GM18909 (cell line): ENCODE results near the gene RASAL1.

Source experiments
- ATAC-seq: cut with Tn5 transposase; IDR thresholded peaks from one replicate; pipeline ENCODE4 v1.9.1; 2021; ENCODE audit warnings: mild to moderate bottlenecking; ENCODE audit not compliant: unreplicated experiment, poor library complexity

Gene RASAL1

GRCh38 chr12:113162102-113163029, 26.8 kb upstream of the RASAL1 start:
- no peak for ATAC-seq

- no peak for ATAC-seq
Observed at GRCh38 chr12:113161415-113162016, 26.0 kb upstream of the RASAL1 start.

- no peak for ATAC-seq
Observed at GRCh38 chr12:113159937-113160336, 24.4 kb upstream of the RASAL1 start.

GRCh38 chr12:113158439-113159203, 23.1 kb upstream of the RASAL1 start:
- no peak for ATAC-seq

DNA sequence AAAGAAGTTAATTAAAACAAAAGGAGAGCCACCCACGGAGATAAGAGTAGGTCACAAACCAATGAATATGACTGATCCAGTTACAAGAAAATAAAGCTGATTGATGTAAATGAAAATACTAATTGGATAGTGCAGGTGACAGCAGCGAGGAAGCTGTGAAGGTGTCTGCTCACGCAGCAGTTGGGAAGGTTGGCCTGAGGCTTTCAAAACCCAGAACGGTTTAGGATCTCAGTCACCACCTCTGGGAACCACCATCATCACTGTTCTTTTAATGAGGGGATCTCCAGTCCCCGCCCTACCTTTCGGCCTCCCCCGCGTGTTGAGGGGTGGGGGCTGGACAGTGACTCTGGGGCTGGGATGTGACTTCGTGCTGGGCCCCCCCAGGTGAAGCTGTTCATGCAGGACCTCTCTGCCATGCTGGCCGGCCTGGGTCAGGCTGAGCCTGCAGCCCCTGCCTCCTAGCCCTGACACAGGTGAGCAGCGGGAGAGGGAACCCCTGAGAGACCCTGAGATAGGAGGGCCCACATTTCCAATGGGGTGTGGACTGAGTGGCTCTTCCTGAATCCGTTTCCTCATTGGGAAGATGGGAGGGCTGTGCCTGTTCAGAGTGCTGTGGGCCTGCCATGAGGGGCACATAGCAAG, 21.8 kb upstream of the RASAL1 start:
- no peak for ATAC-seq

DNA sequence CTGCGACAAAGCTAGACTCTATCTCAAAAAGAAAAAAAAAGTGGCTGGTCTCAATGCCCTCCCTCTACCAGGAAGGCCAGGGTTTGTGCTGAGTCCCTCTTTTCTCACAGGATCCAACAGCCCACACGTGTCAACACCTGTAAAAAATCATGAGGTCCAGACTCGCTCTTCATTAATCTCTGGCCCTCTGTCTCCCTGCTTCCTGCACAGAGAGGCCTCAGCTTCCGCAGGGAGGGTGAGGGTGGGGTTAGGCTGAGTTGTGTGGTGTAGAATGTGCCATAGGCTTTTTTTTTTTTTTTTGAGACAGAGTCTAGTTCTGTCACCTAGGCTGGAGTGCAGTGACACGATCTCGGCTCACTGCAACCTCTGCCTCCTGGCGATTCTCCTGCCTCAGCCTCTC, 20.1 kb upstream of the RASAL1 start:
- no peak for ATAC-seq

GRCh38 chr12:113155060-113155459, 19.5 kb upstream of the RASAL1 start:
- ATAC-seq: no peak

GRCh38 chr12:113154351-113154973, 18.9 kb upstream of the RASAL1 start:
- no peak for ATAC-seq

DNA sequence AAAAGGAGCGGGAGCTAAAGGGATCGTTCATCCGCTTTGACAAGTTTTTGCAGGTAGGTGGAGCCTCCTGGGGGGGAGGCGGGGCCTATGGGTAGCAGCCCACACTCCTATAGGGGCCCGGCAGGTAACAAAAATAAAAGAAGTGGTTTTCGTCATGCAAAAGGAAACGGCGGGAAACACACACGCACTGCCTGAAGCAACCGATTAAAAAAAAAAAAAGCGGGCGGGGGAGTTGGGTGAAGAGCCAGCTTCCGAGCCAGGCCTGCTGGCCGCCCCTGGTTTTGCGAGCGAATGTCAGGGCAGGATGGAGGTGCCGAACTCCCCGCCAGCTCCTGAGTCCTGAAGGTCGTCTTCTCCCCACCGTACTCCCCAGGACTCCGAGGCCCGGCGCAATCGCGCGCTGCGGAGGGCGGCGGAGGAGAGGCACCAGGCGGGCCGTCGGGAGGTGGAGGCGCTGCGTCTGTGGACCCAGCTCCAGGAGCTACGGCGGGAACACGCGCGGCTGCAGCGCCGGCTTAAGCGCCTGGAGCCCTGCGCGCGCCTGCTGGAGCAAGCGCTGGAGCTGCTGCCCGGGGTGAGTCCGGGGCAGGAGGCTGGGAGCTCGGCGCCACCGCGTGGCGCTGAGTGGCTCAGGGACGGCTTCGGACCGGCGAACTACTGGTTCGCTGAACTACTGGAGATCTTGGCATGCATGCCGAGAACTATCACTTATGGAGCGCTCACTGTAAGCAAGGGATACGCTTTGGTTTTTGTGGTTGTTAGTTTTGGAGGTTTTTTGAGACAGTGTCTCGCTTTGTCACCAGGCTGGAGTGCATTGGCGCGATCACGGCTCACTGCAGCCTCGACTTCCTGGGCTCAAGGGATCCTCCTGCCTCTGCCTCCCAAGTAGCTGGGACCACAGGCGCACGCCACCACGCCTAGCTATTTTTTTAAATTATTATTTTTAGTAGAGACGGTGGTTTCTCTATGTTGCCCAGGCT, 17.6 kb upstream of the RASAL1 start:
- ATAC-seq: peak; percentile 73

- no peak for ATAC-seq
Observed at GRCh38 chr12:113152196-113152834, 16.8 kb upstream of the RASAL1 start.

- no peak for ATAC-seq
Observed at GRCh38 chr12:113151655-113152054, 16.1 kb upstream of the RASAL1 start.

DNA sequence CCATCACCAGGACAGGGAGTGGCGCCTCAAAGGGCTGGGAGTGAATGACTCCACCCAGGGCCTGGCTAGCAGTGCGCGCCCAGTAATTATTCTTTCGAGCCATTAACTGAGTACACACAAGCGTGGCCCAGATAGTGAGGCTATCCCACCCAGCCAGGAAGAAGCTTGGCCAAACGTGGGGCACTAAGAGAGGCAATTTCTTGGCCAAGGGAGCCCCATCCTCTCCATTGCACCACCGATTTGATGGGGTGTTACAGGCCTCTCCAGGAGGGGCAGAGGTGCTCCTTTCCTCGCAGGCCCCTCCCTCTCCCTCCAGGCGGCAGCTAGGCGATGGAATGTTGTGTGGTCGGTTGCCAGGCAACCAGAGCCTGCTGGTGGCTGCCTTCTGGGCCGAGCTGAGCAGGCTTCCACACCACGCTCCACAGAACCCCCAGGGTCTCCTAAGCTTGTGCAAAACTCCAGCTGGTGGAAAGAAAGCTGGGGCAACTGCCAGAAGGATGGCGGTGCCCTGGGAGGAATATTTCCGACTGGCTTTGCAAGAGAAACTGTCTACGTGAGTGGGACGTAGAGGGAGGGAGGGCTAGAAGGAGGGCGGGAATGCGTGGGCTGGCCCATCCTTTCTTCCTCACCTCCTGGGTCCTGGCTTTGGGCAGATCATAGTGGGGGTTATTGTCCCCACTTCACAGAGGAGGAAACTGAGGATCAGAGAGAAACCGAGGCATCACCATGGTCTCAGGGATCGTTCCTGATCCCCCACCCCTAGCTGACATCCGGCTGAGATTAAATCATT, 14.0 kb upstream of the RASAL1 start, which contains the start of gene CFAP73:
Gene CFAP73 (plus strand): TSS at position 364 of the 790 bp plus-strand sequence. CDS start 134 bp downstream, at position 498.
- ATAC-seq: no peak

- ATAC-seq: no peak
Observed at GRCh38 chr12:113146999-113147398, 11.4 kb upstream of the RASAL1 start.

GRCh38 chr12:113145720-113146551, 10.4 kb upstream of the RASAL1 start:
- no peak for ATAC-seq

DNA sequence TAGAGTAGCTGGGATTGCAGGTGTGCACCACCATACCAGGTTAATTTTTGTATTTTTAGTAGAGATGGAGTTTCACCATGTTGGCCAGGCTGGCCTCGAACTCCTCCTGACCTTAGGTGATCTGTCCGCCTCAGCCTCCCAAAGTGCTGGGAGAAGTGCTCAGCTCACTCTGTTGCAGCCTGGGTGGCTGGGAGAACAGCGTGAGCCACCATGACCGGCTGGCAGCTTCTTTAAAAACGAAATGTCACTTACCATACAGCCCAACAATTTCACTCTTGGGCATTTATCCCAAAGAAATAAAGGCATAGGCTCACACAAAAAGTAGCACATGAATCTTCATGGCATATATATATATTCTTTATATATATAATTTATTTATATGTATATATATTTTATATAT, 9.2 kb upstream of the RASAL1 start:
- no peak for ATAC-seq

DNA sequence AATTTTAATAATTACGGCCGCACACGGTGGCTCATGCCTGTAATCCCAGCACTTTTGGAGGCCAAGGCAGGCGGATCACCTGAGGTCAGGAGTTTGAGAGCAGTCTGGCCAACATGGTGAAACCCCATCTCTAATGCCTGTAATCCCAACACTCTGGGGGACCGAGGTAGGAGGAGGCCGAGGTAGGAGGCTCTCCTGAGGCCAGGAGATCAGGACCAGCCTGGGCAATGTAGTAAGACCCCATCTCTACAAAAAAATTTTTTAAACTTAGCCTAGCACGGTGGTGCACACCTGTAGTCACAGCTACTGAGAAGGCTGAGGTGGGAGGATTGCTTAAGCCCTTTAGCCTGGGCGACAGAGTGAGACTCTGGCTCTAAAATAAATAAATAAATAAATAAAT, 8.4 kb upstream of the RASAL1 start:
- no peak for ATAC-seq

DNA sequence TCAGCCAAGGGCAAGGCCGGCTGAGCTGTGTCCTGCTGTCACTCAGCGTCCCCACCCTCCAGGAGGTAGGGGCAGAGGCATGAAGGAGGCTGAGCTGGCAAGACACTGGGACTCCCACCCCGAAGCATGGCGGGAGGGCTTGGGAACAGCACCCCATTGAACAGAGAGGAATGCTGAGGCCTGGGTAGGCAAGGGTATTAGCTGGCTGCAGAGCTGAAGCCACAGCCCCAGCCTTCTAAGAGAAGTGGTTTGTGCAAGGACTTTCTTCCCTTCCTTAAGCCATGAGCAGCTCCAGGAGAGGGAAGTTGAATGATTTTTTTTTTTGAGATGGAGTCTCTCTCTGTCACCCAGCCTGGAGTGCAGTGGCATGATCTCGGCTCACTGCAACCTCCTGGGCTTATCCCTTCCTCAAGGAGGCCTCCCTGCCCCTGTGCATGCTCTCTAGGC, 7.3 kb upstream of the RASAL1 start:
- no peak for ATAC-seq
